NB4 (cell line): ENCODE data around the gene NR5A1.

Experiments used
- DNase-seq: peaks from one replicate; pipeline ENCODE4 v3.0.0; 2010; ENCODE audit warnings: low read depth
- H3K4me3 ChIP-seq: one replicate; pipeline ENCODE4 v1.5.1; 2011; ENCODE audit warnings: mild to moderate bottlenecking, low read depth, low read length, moderate library complexity
- MYC ChIP-seq: IDR thresholded peaks from 2 replicates; pipeline ENCODE4 v1.6.1; 2011; ENCODE audit warnings: low read depth, low read length
- POLR2A ChIP-seq: IDR thresholded peaks from 2 replicates; pipeline ENCODE4 v1.6.1; 2011; ENCODE audit warnings: mild to moderate bottlenecking; ENCODE audit not compliant: insufficient read length; ENCODE audit errors: extremely low read depth
- TF ChIP-seq, protein P1 (sequence below): IDR thresholded peaks from 2 replicates; pipeline ENCODE4 v1.6.1; 2011; ENCODE audit warnings: low read depth, low read length
- TF ChIP-seq, protein P2 (sequence below): IDR thresholded peaks from one replicate; pipeline ENCODE4 v1.5.1; 2012; ENCODE audit warnings: low read depth, low read length

NR5A1 gene

DNA sequence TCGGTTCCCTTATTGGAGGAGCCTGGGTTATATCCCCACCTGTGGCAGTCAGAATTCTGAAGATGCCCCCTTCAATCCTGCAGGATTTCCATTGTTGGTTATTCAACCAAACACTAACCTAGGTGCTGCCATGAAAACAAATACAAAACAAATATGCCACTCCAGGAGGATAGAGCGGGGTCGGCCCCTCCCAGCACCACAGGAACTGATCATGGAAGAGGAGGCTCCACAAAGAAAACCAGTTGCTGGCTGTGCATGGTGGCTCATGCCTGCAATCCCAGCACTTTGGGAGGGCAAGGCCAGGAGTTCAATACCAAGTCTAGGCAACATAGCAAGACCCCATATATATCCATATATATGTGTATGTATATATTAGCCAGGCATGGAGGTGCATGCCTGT lies 70.1 kb downstream of the NR5A1 start:
- H3K4me3 ChIP-seq, result no peak overlapping the region
- TF ChIP-seq, protein P1, sequence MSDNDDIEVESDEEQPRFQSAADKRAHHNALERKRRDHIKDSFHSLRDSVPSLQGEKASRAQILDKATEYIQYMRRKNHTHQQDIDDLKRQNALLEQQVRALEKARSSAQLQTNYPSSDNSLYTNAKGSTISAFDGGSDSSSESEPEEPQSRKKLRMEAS, result no peak
- TF ChIP-seq POLR2A (no peak), MYC (no peak)
- TF ChIP-seq, protein P2, sequence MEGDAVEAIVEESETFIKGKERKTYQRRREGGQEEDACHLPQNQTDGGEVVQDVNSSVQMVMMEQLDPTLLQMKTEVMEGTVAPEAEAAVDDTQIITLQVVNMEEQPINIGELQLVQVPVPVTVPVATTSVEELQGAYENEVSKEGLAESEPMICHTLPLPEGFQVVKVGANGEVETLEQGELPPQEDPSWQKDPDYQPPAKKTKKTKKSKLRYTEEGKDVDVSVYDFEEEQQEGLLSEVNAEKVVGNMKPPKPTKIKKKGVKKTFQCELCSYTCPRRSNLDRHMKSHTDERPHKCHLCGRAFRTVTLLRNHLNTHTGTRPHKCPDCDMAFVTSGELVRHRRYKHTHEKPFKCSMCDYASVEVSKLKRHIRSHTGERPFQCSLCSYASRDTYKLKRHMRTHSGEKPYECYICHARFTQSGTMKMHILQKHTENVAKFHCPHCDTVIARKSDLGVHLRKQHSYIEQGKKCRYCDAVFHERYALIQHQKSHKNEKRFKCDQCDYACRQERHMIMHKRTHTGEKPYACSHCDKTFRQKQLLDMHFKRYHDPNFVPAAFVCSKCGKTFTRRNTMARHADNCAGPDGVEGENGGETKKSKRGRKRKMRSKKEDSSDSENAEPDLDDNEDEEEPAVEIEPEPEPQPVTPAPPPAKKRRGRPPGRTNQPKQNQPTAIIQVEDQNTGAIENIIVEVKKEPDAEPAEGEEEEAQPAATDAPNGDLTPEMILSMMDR, result no peak
- DNase-seq, result no peak

DNA sequence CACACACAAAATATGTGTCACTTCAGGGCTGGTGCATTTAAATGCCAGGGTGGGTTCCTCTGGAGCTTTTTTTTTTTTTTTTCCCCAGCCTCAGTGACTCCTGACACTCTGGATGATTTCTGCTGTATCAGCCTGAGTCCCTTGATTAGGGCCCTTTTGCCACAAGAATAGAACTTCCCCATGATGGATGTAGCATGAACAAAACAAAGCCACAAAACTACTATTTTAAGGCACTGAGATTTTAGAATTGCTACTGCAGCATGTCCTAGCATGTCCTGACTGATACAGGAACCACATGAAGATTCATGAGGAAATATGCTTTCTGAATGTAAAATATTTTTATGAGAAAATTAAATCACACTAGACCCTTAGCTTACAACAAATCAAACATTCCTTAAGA lies 70.9 kb downstream of the NR5A1 start:
- no peak overlapping the region for H3K4me3 ChIP-seq
- no peak for DNase-seq
- TF ChIP-seq POLR2A (no peak), MYC (no peak)
- TF ChIP-seq, protein P2, result no peak
- TF ChIP-seq, protein P1, result no peak
